NOMO-1 treated with dmso at 0.1 percent for 144 hours (cell line): ENCODE measurements around the gene TEX29.

Source experiments
- DNase-seq: peaks from one replicate; lab custom pipeline; 2025; ENCODE audit not compliant: unreplicated experiment; lab: John Stamatoyannopoulos, UW

Gene TEX29

GRCh38 chr13:111339366-111340143 lies 19.1 kb downstream of the TEX29 start:
- no peak for DNase-seq

GRCh38 chr13:111341886-111342285 lies 21.4 kb downstream of the TEX29 start:
- no peak for DNase-seq

DNA sequence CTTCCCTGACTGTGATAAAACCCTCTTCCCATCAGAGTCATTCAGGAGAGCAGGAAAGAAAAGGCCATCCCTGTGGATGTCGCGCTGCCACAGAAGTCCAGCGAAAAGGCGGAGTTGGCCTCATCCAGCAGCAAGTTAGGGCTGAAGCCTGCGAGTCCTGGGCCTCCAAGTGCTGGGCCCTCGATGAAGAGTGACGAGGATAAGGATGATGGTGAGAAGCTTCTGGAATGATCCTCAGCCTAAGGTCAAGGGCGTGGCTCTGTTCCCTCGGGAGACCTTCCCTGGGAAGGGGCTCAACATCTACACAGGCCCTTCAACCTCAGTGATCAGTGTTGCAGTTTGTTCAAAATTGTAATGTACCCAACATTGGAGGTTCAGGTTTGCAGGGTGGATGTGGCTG lies 22.3 kb downstream of the TEX29 start:
- DNase-seq: no peak

DNA sequence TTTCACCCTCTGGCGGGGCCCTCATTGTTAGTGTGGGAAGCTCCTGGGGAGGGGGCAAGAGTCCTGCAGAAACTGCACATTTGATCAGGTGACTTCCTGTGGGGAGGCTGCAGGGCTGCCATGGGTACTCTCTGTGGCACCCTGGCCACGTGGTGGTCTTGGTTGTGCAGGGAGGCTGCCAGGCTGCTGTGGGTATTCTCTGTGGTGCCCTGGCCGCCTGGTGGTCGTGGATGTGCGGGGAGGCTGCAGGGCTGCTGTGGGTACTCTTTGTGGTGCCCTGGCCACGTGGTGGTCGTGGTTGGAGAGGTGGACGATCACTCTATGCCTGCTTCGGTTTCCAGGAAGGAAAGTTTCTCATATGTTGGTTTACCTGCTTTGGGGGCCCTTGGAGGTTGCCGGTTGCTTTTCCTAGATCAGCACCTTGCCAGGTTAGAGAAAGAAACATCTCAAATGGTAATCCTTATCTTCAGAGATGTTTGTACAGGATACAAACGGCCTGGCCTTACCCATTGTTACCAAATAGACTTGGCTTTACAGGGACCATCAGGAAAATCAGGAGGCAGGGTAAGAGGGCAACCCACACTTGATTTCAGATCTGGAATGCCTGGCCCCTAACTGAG lies 22.9 kb downstream of the TEX29 start:
- no peak for DNase-seq

DNA sequence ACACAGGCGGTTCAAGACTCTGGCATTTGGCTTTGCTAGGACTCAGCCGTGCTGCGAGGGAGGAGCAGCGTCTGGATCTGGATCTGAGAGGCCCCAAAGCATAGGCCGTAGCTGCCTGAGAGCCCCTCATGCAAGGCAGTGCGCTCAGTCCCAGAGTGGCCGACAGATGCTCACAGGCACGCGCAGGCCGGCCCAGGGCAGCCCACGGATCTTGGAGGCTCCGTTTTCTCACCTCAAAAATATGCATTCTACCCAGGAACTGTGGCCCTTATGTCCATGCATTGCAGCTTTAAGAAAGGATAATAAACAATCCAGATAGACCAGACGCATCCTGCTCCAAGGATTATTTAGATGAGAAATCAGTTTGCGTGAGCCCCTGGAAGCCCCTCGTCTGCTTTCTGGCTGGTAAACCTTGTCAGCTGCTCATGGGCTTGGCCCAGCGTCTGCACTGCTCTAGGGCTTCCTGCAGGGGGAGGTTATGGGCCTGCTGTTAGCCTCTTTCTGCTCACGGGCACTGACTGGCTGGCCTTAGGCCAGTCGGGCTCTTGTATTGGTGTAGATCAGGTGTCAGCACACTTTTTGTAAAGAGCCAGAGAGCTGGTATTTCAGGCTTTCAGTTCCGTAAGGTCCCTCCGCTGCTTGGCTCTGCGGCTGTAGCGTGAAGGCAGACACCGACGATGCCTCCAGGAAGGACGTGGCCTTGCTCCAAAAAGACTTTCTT lies 24.2 kb downstream of the TEX29 start:
- no peak for DNase-seq

GRCh38 chr13:111345682-111346081 lies 25.2 kb downstream of the TEX29 start:
- no peak for DNase-seq

- DNase-seq: no peak
Observed at GRCh38 chr13:111346101-111346680, 25.7 kb downstream of the TEX29 start.

DNA sequence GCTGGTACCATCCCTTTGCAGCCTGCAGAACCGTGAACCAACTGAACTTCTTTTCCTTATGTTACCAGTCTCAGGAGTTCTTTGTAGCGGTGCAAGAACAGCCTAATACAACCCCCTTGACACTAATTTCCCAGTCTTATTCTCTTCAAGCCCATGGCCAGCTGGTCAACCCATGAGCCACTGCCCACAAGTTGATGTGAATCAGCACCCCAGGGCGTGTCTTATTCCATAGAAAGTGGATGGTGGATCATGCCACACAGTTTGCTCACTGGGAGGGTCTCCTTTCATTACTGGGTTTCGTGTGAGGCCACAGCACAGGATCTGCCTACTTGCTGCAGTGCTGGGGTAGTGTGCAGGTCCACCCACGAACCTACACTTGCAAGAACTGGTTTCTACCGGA lies 27.0 kb downstream of the TEX29 start:
- no peak for DNase-seq

- no peak for DNase-seq
Observed at GRCh38 chr13:111353508-111353907, 33.1 kb downstream of the TEX29 start.

DNA sequence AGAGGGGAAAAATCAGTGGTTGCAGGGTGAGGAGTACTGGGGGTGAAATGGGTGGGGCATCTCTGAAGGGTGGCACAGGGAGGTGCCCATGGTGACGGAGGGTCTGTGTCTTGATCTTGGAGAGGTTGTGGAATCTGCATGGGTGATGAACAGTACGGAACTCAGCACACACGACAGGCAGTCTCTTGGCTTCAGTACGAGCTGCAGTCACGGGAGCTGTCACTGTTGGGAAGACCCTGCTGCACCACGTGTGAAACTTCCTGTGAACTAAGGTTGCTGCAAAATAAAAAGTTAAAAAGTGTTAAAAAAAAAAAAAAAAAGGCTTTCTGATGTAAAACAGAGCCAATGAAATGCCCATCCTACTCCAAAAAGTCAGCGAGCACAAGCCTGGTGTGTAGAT lies 34.3 kb downstream of the TEX29 start:
- no peak for DNase-seq

GRCh38 chr13:111356795-111357194 lies 36.4 kb downstream of the TEX29 start:
- DNase-seq: no peak

GRCh38 chr13:111359237-111359915 lies 38.9 kb downstream of the TEX29 start:
- DNase-seq: no peak

GRCh38 chr13:111359930-111360329 lies 39.5 kb downstream of the TEX29 start:
- DNase-seq: no peak

- DNase-seq: no peak
Observed at GRCh38 chr13:111360452-111360851, 40.0 kb downstream of the TEX29 start.

DNA sequence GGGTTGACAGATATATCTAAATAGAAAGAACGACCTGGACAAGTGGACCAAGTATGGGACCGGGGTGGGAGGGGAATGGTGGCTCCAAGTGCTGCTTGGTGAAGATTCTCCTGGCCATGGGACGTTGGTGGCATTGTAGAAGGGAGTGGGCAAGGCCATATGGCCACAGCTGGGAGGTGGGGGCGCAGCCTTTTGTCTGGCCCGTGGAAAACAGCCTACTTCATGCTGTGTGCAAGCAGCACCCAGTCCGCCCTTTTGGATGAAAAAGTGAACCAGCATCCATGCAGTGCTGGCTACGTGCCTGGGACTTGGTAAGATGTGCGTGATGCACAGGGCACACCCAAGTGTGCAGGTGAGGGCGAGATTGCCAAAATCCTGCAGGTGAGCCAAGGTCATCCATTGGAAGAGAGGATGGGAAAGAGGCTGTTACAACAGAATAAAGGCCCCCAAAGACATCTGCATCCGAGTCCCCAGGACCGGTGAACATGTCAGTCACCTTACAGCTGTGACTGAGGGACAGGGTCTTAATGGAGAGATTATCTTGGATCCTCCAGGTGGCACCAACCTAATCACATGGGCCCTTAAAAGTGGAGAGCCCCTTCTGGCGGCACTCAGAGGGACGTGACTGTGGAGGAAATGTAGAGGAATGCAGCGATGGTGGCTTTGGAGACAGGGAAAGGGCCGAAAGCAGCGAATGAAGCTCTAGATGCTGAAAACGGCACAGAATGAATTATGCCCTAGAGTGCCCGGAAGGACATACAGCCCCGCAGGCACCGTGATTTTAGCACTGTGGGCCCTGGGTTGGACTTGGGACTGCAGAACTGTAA lies 40.8 kb downstream of the TEX29 start:
- DNase-seq: no peak

GRCh38 chr13:111361873-111362648 lies 41.6 kb downstream of the TEX29 start:
- no peak for DNase-seq

- no peak for DNase-seq
Observed at GRCh38 chr13:111363121-111363520, 42.7 kb downstream of the TEX29 start.

GRCh38 chr13:111363591-111363990 lies 43.1 kb downstream of the TEX29 start:
- DNase-seq: no peak

DNA sequence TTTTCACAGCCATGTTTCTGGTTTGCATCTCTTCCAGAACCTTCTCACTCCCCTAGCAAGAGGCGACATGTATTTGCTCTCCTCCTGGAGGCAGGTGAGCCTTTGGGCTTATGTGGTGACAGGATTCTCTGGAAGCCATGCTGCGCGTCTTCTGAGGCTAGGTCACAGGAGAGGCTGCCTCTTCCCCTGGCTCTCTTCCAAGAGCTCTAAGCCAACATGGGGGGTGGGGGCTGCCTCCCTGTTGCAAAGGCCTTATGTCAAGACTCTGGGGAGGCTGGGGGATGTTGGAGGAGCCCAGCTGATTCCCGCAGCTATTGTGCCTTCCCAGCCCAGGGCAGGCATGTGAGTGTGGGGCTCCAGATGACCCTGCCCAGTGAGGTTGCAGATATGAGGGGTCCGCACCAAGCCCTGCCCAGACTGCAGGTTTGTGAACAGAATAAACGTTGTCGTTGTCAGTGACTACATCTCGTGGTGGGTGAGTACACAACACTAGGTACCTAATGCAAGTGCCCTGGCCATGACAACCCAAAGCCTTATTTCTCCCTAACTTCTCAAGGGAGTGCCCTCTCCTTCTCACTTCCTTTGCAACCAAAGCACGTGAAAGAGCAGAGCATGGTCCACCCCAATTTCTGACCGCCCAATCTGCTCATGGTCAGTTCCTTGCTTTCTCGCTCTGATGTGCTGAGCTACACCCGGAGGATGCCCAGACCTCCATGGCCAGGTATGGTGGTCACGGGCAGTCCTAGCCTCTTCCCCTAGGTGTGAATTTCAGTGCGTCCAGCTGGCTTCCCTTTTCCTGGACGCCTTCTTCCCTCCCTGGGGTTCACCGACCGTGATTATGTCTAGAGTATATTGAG lies 44.9 kb downstream of the TEX29 start:
- no peak for DNase-seq
